Adrenal gland (tissue), 5 donors: ENCODE data around the gene TMEM184B.

Experiments used
- POLR2A ChIP-seq, 2 donors: fragments of 450-650 bp; IDR thresholded peaks; one replicate each; pipeline ENCODE4 v1.6.1; 2017; ENCODE audit warnings: antibody characterized with exemption in 2 of 2, mild to moderate bottlenecking in 2 of 2, moderate library complexity in 1 of 2
- TF ChIP-seq, protein P1 (sequence below), 6 experiments: fragments of 450-650 bp in 4 of 6; fragments of 200-600 bp in 2 of 6; sonication (generic) in 1 of 6; IDR thresholded peaks; 1 replicate in 5 of 6; 2 replicates in 1 of 6; pipeline versions ENCODE4 v1.5.1 to v1.8.0; 2016 to 2021; ENCODE audit warnings: antibody characterized with exemption in 6 of 6, mild to moderate bottlenecking in 2 of 6, moderate library complexity in 1 of 6
- donor health status: DM: no; HTN: no; CAD: no.

DNA sequence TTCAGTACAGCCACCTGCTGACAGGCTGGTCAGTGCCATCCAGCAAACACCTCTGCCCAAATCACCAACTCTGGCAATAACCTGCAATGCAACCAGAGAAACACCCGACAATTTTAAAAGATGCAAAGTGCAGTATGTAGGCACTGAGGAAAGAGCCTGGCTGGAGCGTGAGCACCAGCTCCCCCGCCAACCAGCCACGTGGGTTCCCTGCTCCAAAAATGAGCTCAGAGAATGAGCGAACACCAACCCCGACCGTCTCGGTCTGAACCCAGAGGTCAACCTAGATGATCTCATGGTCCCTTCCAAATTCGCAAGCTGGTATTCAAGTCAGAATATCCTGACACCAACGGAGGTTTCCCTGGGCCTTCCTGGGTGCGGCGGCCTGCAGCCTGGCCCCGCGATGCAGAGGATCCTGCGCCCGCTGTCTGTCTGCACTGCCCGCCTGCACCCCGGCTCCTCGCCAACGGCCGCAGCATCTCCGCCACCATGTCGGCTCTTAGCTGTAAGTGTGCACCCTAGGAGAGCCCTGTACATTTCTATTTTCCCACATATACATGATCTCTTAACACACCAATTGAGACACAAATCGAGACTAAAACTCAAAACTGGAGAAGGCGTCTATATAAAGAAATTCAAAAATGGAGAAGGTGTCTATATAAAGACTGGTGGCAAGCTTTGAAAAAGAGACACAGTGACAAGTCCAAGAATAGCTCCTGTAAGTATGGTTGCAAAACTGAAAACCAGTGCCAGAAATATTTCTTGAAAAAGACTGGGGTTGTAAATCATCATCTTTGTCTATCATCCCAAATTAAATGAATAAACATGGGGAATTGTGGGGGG is 22.8 kb downstream of the TMEM184B start:
- TF ChIP-seq, protein P1, sequence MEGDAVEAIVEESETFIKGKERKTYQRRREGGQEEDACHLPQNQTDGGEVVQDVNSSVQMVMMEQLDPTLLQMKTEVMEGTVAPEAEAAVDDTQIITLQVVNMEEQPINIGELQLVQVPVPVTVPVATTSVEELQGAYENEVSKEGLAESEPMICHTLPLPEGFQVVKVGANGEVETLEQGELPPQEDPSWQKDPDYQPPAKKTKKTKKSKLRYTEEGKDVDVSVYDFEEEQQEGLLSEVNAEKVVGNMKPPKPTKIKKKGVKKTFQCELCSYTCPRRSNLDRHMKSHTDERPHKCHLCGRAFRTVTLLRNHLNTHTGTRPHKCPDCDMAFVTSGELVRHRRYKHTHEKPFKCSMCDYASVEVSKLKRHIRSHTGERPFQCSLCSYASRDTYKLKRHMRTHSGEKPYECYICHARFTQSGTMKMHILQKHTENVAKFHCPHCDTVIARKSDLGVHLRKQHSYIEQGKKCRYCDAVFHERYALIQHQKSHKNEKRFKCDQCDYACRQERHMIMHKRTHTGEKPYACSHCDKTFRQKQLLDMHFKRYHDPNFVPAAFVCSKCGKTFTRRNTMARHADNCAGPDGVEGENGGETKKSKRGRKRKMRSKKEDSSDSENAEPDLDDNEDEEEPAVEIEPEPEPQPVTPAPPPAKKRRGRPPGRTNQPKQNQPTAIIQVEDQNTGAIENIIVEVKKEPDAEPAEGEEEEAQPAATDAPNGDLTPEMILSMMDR (IDR thresholded peaks at IDR 0.05) = no peak
- TF ChIP-seq POLR2A (IDR thresholded peaks at IDR 0.05) = no peak
